Measurements from ENCODE around the gene CPLX4.

CPLX4 gene

DNA sequence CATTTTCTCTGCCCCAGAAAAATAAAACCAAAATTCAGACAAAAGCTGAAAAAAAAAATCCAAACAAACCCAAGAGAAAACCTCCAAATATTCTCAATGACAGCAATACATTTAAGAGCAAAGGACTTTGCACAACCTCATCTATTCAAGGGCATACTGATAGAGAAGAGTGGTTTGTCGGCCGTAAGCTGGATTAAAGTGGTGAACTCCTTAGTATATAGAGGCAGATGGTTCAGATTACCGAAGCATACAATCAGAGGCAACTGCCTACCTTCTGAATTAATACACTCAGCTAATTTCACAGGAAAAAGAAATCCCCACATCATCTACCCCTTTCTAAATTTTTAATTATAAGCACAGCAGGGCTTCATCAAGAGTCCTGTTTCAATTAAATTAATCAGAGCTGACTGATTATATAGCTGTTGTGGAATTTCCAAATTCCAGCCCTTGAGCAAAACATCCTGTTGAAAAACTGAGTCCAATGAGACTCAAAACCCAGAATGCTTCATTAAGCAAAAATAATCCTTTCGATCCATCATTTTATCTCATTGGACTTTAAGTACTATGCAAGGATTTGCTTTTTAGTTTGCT is at the start of gene CPLX4:
TSS of gene CPLX4 (minus strand) at position 190 of the 591 bp plus-strand sequence. CDS start at position 3, 187 bp downstream.
- no peak for DNase-seq

DNA sequence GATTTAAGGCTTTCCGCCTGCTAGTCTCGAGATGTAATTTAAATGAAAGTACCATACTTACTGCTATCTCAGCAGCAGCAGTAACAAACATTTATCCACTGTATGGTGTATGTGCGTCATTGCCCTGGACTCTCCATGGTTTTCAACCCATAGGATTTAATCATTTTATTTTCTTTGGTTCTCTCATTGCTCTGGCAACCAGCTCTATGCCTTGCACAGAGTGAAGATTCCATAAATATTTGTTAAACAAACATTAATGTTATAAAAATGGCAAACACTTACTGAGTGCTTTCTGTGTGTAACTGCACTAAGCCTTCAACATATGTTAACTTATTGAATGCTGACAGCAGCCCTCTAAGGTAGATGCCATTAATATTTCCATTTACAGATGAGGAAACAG is 41.9 kb upstream of the CPLX4 start:
- DNase-seq: no peak

DNA sequence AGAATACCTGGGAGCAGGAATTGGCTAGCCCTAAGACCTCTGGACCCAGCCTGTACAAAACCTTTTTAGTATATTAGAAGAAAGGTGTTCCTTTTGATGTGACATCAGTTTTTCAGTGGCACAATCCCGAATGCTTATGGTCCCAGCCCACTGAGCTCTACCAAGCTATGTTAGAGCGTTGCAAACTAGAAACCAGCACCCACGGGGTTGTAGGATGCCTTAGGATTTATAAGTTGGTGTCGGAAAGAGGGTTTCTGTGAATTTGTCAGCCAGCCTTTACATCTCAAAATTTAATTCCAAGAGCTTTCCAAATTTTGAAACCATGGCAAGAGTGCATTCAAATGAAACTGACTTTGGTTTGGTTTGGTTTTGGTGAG is 41.1 kb upstream of the CPLX4 start:
- no peak for DNase-seq

DNA sequence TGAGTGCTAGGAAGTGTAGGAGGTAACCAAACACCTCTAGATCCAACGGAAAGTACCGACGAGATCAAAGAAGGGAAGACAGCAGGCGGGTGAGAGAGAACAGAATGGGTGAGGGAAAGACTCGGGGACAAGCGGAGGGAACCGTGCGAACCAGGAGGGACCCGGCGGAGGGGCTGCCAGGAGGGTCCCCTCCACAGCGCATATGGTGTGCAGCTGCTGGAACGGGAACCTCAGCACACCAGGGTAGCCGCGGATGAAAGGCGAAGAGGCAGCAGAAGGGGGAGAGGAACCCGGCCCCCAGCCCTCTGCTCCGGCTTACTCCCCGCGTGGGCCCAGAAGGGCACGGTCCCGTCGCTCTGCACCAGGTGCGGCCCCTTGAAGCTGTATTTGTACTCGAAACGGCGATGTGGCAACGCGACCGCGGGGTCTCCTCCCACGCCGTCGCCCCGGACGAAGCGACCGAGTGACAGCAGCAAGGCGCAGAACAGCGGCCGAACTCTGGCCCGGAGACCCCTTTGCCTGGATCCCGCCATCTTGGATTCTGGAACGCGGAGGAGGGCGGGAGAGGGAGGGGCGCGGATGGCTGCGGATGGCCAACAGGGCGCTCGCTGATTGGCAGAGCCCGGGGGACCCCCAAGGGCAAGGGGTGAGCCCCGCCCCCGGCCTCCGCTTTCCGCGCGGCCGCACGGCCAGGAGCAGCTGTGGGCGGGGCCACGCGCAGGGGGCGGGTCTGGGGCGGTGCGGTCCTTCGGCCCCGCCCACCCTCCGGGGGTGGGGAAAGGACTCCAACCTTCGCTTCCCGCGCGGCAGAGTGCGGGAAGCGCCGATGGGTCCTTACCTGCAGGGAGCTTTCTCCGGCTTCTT is 40.5 kb upstream of the CPLX4 start, which contains the start of gene LMAN1:
TSS of gene LMAN1 (minus strand) at position 554 of the 864 bp plus-strand sequence. CDS start at position 533, 21 bp downstream.
- DNase-seq: peak; percentile 92 to 95

- no peak for DNase-seq
Observed at GRCh38 chr18:59358414-59358711, 39.9 kb upstream of the CPLX4 start.

GRCh38 chr18:59357928-59358327 is 39.5 kb upstream of the CPLX4 start:
- peak in 1 of 2 donors; percentile 43 for DNase-seq

GRCh38 chr18:59354731-59355130 is 36.3 kb upstream of the CPLX4 start:
- no peak for DNase-seq

DNA sequence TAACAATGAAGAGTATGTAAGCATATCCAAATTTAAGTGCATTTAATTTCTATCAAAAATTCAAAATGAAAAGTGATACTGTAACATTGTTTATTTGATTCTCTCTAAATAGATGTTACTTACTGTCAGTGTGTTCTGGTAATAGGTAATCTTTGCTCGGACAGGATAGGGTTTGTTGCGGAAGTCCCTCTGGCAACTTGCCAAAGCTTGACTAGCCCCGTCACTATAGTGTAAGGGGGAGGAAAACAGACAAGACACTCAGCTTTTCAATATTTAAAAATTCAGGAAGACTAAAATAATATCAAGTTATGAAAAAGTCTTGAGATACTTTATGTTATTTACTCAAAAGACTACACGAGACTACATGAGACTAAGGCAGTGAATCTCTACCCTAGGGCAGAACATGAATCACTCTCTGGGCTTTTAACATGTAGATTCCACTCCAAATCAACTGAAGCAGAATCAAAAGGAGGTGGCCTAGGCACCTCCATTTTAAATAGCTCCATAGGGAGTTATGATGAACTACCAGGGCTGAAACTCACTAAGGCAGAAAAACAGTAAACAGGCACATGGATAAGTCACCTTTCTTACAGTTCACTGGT is 34.7 kb upstream of the CPLX4 start:
- DNase-seq: no peak

DNA sequence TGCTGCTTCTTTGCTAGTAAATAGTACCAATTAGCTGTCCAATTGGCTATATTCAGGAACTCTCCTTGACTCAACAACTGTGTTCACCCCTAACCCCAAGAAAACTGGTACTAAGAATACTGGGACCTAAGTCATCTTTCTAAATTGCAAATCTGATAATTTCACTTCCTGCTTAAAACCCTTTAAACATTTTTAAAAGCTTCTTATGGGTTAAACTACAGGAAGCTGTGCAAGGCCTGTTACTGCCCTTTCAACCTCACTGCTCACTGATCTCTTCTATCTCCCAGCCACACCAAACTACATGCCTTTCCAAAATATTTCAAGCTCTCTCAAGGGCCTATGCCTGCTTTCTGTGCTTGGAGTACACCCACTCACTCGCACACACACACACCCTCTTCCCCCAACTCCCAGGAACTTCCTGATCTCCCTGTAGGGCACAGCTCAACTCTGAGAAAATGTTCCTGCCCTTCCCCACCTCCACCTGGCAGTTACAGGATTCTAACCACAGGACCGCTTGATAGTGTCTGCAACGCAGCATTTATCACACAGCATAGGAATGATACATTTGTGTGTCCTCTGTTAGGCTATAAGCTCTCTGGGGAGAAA is 33.9 kb upstream of the CPLX4 start:
- DNase-seq: no peak

DNA sequence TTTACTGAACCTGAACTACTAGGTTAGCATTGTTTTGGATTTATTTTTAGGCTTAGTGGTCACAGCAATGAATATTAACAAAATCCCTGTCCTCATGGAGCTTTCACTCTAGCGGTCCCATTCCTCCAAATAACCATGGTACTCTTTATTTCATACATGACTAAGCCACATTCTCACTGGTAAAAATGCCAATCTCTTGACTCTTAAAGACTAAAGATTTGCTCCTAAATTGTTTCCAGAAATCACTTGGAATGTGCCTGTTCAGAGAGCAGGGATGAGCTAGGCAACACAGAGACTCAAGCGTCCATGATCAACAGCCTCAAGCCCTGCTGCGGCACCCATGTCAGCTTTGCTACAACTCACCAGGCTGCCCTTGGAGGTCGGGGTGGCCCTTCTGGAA is 27.1 kb upstream of the CPLX4 start:
- no peak for DNase-seq

DNA sequence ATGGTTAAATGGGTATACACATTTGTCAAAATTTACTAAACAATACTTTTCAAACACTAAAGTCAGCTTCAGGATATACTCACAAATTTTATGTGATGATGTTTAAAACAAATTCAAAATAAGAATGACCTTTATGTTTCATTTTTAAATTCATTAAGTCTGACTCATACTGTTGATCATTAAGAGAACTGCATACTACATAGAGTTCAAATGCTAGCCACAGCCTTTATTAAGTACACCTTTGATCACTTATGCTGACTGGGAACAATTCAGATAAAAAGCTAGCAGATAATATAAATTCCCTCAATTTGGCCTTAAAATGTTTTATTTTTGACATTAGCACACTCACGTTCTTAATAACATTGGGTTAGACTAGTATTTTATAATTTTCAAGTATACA is 26.5 kb upstream of the CPLX4 start:
- DNase-seq: no peak

- DNase-seq: no peak
Observed at GRCh38 chr18:59343926-59344325, 25.5 kb upstream of the CPLX4 start.

DNA sequence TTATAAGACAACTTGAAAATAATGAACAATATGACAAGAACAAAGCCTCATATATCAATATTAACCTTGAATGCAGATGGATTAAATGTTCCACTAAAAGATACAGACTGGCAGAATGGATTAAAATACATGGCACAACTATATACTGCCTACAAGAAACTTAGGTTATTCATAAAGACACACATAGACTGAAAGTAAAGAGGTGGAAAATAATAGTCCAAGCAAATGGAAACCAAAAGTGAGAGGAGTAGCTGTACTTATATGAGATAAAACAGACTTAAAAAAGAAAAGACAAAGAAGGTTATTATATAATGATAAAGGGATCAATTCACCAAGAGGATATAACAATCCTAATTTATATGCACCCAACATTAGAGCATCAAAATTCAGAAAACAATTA is 22.4 kb upstream of the CPLX4 start:
- no peak for DNase-seq

- no peak for DNase-seq
Observed at GRCh38 chr18:59340312-59340711, 21.9 kb upstream of the CPLX4 start.

GRCh38 chr18:59332986-59333385 is 14.5 kb upstream of the CPLX4 start:
- no peak for DNase-seq

DNA sequence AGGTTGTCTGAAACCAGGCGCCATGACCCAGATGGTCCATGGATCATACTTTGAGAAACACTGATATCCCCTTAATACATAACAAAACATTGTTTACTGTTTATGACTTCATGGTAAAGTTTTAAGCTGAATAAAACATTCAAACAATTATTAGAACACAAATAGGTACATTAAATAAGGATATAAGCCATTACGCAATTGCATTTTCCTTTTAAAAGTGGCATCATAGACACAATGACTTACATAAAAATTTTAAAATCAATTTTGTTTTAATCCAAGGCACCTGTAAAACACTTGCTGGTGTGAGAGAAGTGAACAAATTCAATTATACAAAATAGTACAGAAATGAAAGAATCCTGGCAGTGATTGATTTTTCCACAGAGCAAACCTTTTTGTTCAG is 10.2 kb upstream of the CPLX4 start:
- DNase-seq: no peak

DNA sequence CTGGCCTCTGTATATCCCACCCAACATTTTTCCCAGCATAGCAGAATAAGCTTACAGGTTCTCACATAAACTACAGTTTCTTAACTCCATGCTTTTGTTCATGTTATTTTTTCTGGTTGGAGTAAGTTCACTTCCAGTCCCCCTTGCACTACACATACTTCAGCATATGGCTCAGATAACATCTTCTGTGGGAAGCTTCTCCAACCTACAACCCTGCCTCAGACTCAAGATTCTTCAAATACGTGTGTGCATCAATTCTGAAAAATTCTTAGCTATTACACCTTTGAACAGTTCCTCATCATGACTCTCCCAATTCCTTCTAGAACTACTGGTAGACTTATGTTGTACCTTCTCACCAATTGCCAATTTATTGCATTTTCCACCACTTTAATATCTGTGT is 7.5 kb upstream of the CPLX4 start:
- no peak for DNase-seq

- DNase-seq: no peak
Observed at GRCh38 chr18:59324623-59324971, 6.1 kb upstream of the CPLX4 start.

- DNase-seq: no peak
Observed at GRCh38 chr18:59323931-59324622, 5.6 kb upstream of the CPLX4 start.

DNA sequence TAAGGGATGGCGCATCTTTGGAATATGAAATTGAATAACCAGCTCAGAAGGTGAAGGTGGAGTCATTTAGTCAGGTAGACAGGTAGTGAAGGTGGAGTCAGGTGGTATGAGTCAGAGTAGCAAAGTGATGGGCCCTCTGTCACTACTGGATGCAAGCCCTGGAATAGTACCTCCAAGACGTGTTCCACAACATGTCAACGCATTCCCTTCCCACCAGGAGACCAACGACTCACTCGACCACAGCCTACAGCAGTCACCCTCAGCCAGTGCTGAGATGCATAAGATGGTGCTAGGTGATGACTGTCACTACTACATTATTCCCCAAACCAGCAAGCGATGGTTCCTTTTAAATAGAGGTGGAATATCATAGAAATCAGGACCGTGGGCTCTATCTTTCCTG is 6.8 kb downstream of the CPLX4 start:
- no peak for DNase-seq

DNA sequence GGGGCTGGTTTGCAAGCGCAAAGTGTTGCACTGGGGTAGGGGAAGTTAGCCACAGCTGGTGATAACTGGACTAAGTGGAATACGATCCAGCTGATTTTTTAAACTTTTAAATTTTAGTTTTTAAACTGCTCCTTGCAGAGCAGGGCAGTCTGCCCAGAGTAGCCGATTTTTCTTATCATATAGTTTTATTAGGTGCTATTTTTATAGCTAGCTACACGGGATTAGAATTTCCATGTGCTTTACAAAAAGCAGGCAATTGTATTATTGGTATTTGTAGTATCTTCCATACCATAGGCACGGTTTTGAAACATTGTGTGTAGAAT is 9.6 kb downstream of the CPLX4 start:
- no peak for DNase-seq

DNA sequence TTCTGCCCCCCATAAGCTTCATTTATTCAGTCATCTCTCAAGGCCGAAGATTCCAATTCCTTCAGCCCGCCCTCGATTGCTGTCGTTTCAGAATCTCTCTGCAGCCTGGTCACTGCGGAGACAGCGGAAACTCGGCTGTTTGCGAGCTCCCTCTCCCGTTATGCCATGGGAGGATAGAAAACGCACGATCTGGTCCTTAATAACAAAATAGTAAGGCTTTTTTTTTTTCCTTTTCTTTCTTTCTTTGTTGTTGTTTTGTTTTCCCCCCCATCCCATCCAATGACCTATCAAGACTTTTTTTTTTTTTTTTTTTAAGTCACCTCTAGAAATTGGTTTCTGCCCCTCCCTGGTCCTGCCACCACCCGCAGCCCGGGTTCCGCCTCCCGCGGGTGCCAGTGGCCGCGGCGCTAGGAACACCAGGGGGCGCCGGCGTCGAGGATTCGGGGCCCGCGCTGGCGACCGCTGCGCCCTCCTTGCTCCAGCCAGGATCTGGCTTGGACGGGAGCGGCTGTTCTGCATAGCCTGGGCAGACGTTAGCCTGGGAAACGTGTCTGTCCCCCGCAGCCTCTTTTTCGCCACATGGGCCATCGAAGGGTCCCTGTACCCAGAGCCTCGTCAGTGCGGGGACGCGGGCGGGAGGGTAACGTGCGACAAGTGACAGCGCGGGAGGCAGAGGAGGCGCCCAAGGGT is 10.1 kb downstream of the CPLX4 start:
- DNase-seq: peak; percentile 25 to 61

GRCh38 chr18:59306640-59307039 is 11.8 kb downstream of the CPLX4 start:
- DNase-seq: no peak
